NK-92 (cell line): ENCODE data around the gene PARP16.

Experiments
- DNase-seq: peaks from one replicate; lab custom pipeline; 2025; ENCODE audit not compliant: unreplicated experiment; lab: John Stamatoyannopoulos, UW

Gene PARP16

GRCh38 chr15:65286704-65287519, at the start of gene PARP16:
Gene PARP16, minus strand, starts transcription at chr15:65286883. Its CDS starts 457 bp downstream, at chr15:65286426.
- peak; percentile 34 for DNase-seq

GRCh38 chr15:65335278-65336055, 48.8 kb upstream of the PARP16 start:
- DNase-seq, result no peak

- no peak for DNase-seq
These were observed 48.0 kb upstream of the PARP16 start for GRCh38 chr15:65334586-65335231.

GRCh38 chr15:65333856-65334255, 47.2 kb upstream of the PARP16 start:
- no peak for DNase-seq

GRCh38 chr15:65333148-65333820, 46.6 kb upstream of the PARP16 start:
- DNase-seq, result no peak

GRCh38 chr15:65332391-65333147, 45.9 kb upstream of the PARP16 start:
- no peak for DNase-seq

GRCh38 chr15:65331811-65332210, 45.1 kb upstream of the PARP16 start:
- no peak for DNase-seq

- DNase-seq, result no peak
These were observed 44.4 kb upstream of the PARP16 start for GRCh38 chr15:65330934-65331645.

GRCh38 chr15:65329984-65330735, 43.5 kb upstream of the PARP16 start:
- DNase-seq, result no peak

GRCh38 chr15:65329288-65329983, 42.8 kb upstream of the PARP16 start:
- DNase-seq, result no peak

- DNase-seq, result no peak
These were observed 42.0 kb upstream of the PARP16 start for GRCh38 chr15:65328506-65329287.

GRCh38 chr15:65327651-65328393, 41.1 kb upstream of the PARP16 start:
- DNase-seq, result no peak

GRCh38 chr15:65326818-65327217, 40.1 kb upstream of the PARP16 start:
- DNase-seq, result no peak

GRCh38 chr15:65326117-65326526, 39.4 kb upstream of the PARP16 start:
- DNase-seq, result no peak

- DNase-seq, result no peak
These were observed 36.4 kb upstream of the PARP16 start for GRCh38 chr15:65323071-65323511.

- DNase-seq, result no peak
These were observed 32.2 kb upstream of the PARP16 start for GRCh38 chr15:65318870-65319356.
